Measurements from ENCODE around the gene GRIN3A.

GRCh38 chr9:101524371-101524770, 214.1 kb downstream of the GRIN3A start:
- TF ChIP-seq CTCF (IDR thresholded peaks at IDR 0.05), result no peak
- no peak for TF ChIP-seq POLR2A (IDR thresholded peaks at IDR 0.05)
